K562 (cell line): ENCODE results near the gene BBC3. TPM values are rescaled to one million over a fixed set of nuclear protein-coding genes. Genes with fewer than 3 reads are reported as not detected.

ENCODE experiments used
- ARID1B ChIP-seq: fragments of 450-650 bp; IDR thresholded peaks from 2 replicates; pipeline ENCODE4 v1.6.1; 2016; ENCODE audit warnings: antibody characterized with exemption, mild to moderate bottlenecking, inconsistent platforms
- CBFB ChIP-seq: sonication (generic); formaldehyde crosslinking; IDR thresholded peaks from 2 replicates; pipeline ENCODE4 v1.4.0; 2020; ENCODE audit warnings: mild to moderate bottlenecking, missing genetic modification reagents
- CCNT2 ChIP-seq: IDR thresholded peaks from 2 replicates; pipeline ENCODE4 v1.6.1; 2011; ENCODE audit warnings: borderline replicate concordance, low read depth, mild to moderate bottlenecking, moderate library complexity, mixed read lengths, low read length; ENCODE audit not compliant: insufficient read length; ENCODE audit errors: extremely low read depth
- CEBPG ChIP-seq, 3 experiments: fragments of 200-800 bp in 1 of 3; sonication (Bioruptor generic) in 1 of 3; sonication (generic) in 1 of 3; formaldehyde crosslinking in 1 of 3; IDR thresholded peaks in 2 of 3; conservative IDR thresholded peaks in 1 of 3; 2 replicates each; pipeline versions ENCODE4 v1.6.1 to v1.8.0; 2016 to 2022; ENCODE audit warnings: missing compliant biosample characterization in 2 of 3, missing genetic modification characterization in 2 of 3, mild to moderate bottlenecking in 1 of 3, missing genetic modification reagents in 1 of 3
- E4F1 ChIP-seq: fragments of 250-450 bp; sonication (Bioruptor Pico); IDR thresholded peaks from 2 replicates; pipeline ENCODE4 v1.5.0; 2021; ENCODE audit warnings: mild to moderate bottlenecking, borderline replicate concordance
- ELK1 ChIP-seq: sonication (generic); formaldehyde crosslinking; IDR thresholded peaks from 2 replicates; pipeline ENCODE4 v1.8.1; 2022; ENCODE audit warnings: missing genetic modification reagents
- MCM5 ChIP-seq: fragments of 450-650 bp; IDR thresholded peaks from 2 replicates; pipeline ENCODE4 v1.6.1; 2016; ENCODE audit warnings: low read depth
- MTA1 ChIP-seq: fragments of 450-650 bp; IDR thresholded peaks from 2 replicates; pipeline ENCODE4 v1.6.1; 2017; ENCODE audit warnings: borderline replicate concordance
- MTA2 ChIP-seq: fragments of 450-650 bp; IDR thresholded peaks from 2 replicates; pipeline ENCODE4 v1.6.1; 2016; ENCODE audit warnings: low read depth
- PHTF2 ChIP-seq: fragments of 250-450 bp; sonication (Bioruptor Pico); IDR thresholded peaks from 2 replicates; pipeline ENCODE4 v1.5.0; 2021; ENCODE audit warnings: mild to moderate bottlenecking
- POLR2AphosphoS2 ChIP-seq: IDR thresholded peaks from 2 replicates; pipeline ENCODE4 v1.6.1; 2012; ENCODE audit warnings: low read length, improper control_type of control experiment
- SIN3A ChIP-seq, 2 experiments: fragments of 150-350 bp in 1 of 2; IDR thresholded peaks; 2 replicates each; pipeline ENCODE4 v1.6.1; 2011 to 2016; ENCODE audit warnings: borderline replicate concordance in 2 of 2, low read depth in 2 of 2, low read length in 2 of 2, mild to moderate bottlenecking in 2 of 2, moderate library complexity in 2 of 2; ENCODE audit not compliant: control insufficient read depth in 1 of 2
- SIRT6 ChIP-seq: IDR thresholded peaks from one replicate; pipeline ENCODE4 v1.6.1; 2012; ENCODE audit warnings: low read depth, mild to moderate bottlenecking, control low read depth, inconsistent platforms, low read length, moderate library complexity
- TCFL5 ChIP-seq: fragments of 250-450 bp; sonication (Bioruptor Pico); conservative IDR thresholded peaks from 2 replicates; pipeline ENCODE4 v1.6.1; 2021; ENCODE audit warnings: mild to moderate bottlenecking, moderate library complexity, matching md5 sums
- TRIM28 ChIP-seq: fragments of 450-650 bp; IDR thresholded peaks from 2 replicates; pipeline ENCODE4 v1.6.1; 2017
- ZFPM2 ChIP-seq: fragments of 250-450 bp; sonication (Bioruptor Pico); IDR thresholded peaks from 2 replicates; pipeline ENCODE4 v1.5.1; 2022; ENCODE audit warnings: mild to moderate bottlenecking
- ZNF24 ChIP-seq: fragments of 450-650 bp; IDR thresholded peaks from 2 replicates; pipeline ENCODE4 v1.6.1; 2016
- ZNF347 ChIP-seq: fragments of 450-650 bp; formaldehyde crosslinking; IDR thresholded peaks from 2 replicates; pipeline ENCODE4 v1.4.0; 2020; ENCODE audit warnings: low read depth, mild to moderate bottlenecking, moderate library complexity
- polyA plus RNA-seq, 8 experiments: library from polyadenylated mRNA; depleted of rRNA in 4 of 8; stranded (reverse) in 5 of 8; unstranded in 3 of 8; fragments of >200 nt; fragmentation: Nextera tagmentation in 2 of 8; fragmentation: Illumina TruSeq in 1 of 8; extraction: Ambion mirVana in 2 of 8; extraction: Trizol in 1 of 8; gene quantifications; 2 replicates each; pipeline versions ENCODE4 v1.2.1 to v1.2.3, GENCODE V29; 2011 to 2014; ENCODE audit warnings: inconsistent platforms in 1 of 8, missing spikeins in 1 of 8
- total RNA-seq, 7 experiments: library from RNA; depleted of rRNA in 6 of 7; stranded (reverse); fragments of >200 nt in 6 of 7; fragmentation: Illumina TruSeq in 2 of 7; extraction: Trizol in 2 of 7; gene quantifications; 2 replicates each; pipeline versions ENCODE4 v1.2.1 to v1.2.3, GENCODE V29; 2011 to 2021; ENCODE audit warnings: low replicate concordance in 1 of 7
- TF ChIP-seq, protein P1 (sequence below): fragments of 450-650 bp; formaldehyde crosslinking; IDR thresholded peaks from 2 replicates; pipeline ENCODE4 v1.4.0; 2020; ENCODE audit warnings: mild to moderate bottlenecking

BBC3 gene
- total and polyA plus RNA-seq, 9 of the 15 experiments (the other 6 are each of a cell fraction or from before 2014, with no cell fraction given), result 0.15 to 30.7 (median 4.8) TPM

DNA sequence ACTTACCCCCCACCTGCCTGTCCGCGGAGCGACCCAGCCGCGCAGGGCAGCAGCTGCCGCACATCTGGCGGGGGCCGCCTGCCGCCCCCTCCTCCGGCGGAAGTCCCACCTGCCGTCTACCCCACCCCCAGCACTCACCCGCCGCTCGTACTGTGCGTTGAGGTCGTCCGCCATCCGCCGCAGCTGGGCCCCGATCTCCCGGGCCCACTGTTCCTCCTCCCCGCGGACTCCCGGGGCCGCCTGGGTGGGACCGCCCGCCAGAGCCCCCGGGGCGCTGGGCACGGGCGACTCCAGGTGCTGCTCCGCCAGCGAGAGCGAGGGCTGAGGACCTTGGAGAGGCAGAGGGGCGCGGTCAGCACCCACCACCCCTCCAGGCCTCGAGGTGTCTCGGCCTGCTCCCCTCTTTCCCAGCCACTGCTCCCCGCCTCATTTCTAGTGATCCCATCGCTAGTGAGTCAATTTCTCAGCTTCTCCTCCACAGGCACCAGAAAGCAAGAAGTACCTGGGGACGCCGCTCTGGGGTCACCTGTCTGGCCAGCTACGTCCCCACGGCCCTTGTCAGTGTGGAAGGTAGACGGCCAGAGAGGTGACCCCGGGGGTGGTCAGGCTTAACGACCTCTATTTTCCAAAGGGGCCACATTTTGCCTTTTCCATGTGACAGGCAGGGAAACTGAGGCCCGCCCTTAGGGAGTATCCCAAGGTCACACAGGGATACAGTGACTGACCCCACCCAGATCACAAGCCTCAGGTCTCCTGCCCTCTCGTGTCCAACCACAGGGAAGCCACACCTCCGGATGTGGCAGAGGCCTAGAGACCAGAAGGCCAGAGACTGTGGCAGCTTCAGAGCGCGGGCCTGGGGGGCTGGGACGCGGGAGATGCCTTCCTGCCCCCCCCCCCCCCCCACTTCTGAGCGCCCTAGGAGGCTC lies 4.3 kb downstream of the BBC3 start (continued):
- TF ChIP-seq ELK1 (CRISPR knock-in tag) (no peak), ZNF24 (no peak), TCFL5 (CRISPR knock-in tag) (no peak), ARID1B (peak; percentile 12), MTA1 (0 out of 2 replicates have a peak, but pooled peaks have one; percentile 13), MCM5 (no peak), ZFPM2 (CRISPR knock-in tag) (no peak), CBFB (CRISPR knock-in tag) (peak; percentile 84), SIN3A (IDR thresholded peaks at IDR 0.05; ENCODE audit: borderline replicate concordance in 2 of 2, control insufficient read depth in 1 of 2, low read depth in 2 of 2, low read length in 2 of 2) (peak in 1 of 2 experiments; percentile 43; a peak in 2 of 4 replicates), SIRT6 (peak; percentile 96), PHTF2 (CRISPR knock-in tag) (no peak), ZNF347 (CRISPR knock-in tag) (no peak), E4F1 (CRISPR knock-in tag) (no peak), MTA2 (no peak), TRIM28 (no peak), CCNT2 (peak; percentile 86), CEBPG (CRISPR knock-in tag; IDR thresholded peaks at IDR 0.05) (0 out of 2 replicates have a peak, but pooled peaks have one; percentile 37), CEBPG (tag; conservative IDR thresholded peaks at IDR 0.05 in 1 of 2, IDR thresholded peaks at IDR 0.05 in 1 of 2) (no peak), POLR2AphosphoS2 (peak; percentile 86)
- TF ChIP-seq, protein P1, sequence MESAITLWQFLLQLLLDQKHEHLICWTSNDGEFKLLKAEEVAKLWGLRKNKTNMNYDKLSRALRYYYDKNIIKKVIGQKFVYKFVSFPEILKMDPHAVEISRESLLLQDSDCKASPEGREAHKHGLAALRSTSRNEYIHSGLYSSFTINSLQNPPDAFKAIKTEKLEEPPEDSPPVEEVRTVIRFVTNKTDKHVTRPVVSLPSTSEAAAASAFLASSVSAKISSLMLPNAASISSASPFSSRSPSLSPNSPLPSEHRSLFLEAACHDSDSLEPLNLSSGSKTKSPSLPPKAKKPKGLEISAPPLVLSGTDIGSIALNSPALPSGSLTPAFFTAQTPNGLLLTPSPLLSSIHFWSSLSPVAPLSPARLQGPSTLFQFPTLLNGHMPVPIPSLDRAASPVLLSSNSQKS, result no peak
